ENCODE measurements around the gene PIPOX.

PIPOX gene

GRCh38 chr17:29007456-29007855 lies 35.5 kb upstream of the PIPOX start:
- H3K27ac ChIP-seq (ENCODE audit: low read depth, low read length), result no peak overlapping the region
- no peak overlapping the region for H3K4me3 ChIP-seq (ENCODE audit: low read length)
- H3K4me1 ChIP-seq (ENCODE audit: insufficient read depth, low read length), result peaks cover 54% of the 10 kb centered on the region
- peaks cover 42% of the 10 kb centered on the region for H3K27me3 ChIP-seq (ENCODE audit: insufficient read depth, low read length)
- no peaks in the 10 kb centered on the region for H3K36me3 ChIP-seq (ENCODE audit: insufficient read depth, low read length)
- 78% methylated on average over 2 of the region's 2 CpGs for WGBS
- no peak overlapping the region for H3K9ac ChIP-seq (ENCODE audit: low read depth, low read length)
- H3K9me3 ChIP-seq (ENCODE audit: insufficient read depth, low read depth, low read length), result no peaks in the 10 kb centered on the region

DNA sequence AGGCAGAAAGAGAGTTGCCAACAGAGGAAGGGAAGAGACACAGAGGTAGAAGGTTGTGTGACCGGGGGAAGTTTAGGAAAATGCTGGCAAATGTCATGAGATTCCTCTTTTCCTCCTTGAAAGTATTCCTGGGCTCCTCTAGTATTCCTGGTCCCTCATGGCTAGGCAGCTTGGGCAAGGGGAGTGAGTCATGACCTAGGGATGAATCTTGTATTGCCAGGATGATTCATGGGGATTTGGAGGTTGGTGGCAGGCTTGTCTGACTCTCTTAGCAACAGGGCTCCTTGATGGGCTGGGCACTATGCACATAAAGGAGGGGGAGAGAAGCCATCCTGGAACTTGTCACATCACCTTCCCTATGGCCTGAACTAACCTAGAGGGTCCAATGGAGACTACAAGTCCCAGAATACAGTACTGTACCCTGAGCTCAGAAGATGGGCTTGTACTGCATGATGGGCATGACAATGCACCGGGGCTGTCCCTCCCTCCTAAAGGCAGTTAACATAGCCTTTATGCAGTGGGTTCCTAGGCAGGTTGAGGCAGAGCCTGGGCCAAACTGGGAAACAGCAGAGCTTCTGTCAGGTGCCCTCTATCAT lies 35.0 kb upstream of the PIPOX start:
- Histone ChIP-seq H3K9me3 (ENCODE audit: insufficient read depth, low read depth, low read length) (no peaks in the 10 kb centered on the region), H3K9ac (ENCODE audit: low read depth, low read length) (no peak overlapping the region), H3K27me3 (ENCODE audit: insufficient read depth, low read length) (peaks cover 42% of the 10 kb centered on the region), H3K36me3 (ENCODE audit: insufficient read depth, low read length) (no peaks in the 10 kb centered on the region), H3K27ac (ENCODE audit: low read depth, low read length) (no peak overlapping the region), H3K4me3 (ENCODE audit: low read length) (no peak overlapping the region), H3K4me1 (ENCODE audit: insufficient read depth, low read length) (peaks cover 49% of the 10 kb centered on the region)
- WGBS, result 58% methylated on average over 2 of the region's 2 CpGs

DNA sequence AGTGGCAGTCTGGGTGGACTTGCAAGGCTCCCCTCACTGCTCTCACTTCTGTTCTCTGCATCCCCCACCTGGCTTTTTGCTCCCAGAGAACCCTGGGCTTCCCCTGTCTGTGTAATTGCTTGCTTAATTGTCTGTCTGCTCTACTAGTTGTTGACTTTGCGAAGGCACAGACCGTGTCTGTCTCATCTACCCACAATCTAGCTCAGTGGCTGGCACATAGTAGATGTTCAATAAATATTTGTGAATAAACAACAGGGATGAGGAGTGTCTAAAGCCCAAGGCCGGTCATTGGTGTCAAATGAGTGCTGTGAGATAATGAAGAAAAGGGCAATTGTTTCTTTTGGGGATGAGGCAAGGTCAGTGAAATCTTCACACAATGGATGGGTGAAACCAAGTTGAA lies 34.4 kb upstream of the PIPOX start:
- H3K4me3 ChIP-seq (ENCODE audit: low read length), result no peak overlapping the region
- 92% methylated on average over 3 of the region's 3 CpGs for WGBS
- no peak overlapping the region for H3K9ac ChIP-seq (ENCODE audit: low read depth, low read length)
- no peaks in the 10 kb centered on the region for H3K9me3 ChIP-seq (ENCODE audit: insufficient read depth, low read depth, low read length)
- H3K27ac ChIP-seq (ENCODE audit: low read depth, low read length), result no peak overlapping the region
- peaks cover 43% of the 10 kb centered on the region for H3K4me1 ChIP-seq (ENCODE audit: insufficient read depth, low read length)
- H3K36me3 ChIP-seq (ENCODE audit: insufficient read depth, low read length), result no peaks in the 10 kb centered on the region
- peaks cover 39% of the 10 kb centered on the region for H3K27me3 ChIP-seq (ENCODE audit: insufficient read depth, low read length)

- Histone ChIP-seq H3K9me3 (ENCODE audit: insufficient read depth, low read depth, low read length) (no peaks in the 10 kb centered on the region), H3K27ac (ENCODE audit: low read depth, low read length) (peak overlapping the region; percentile 31; the same call in 1 of the 2 replicates), H3K36me3 (ENCODE audit: insufficient read depth, low read length) (no peaks in the 10 kb centered on the region), H3K27me3 (ENCODE audit: insufficient read depth, low read length) (peaks cover 23% of the 10 kb centered on the region), H3K4me3 (ENCODE audit: low read length) (no peak overlapping the region), H3K9ac (ENCODE audit: low read depth, low read length) (no peak overlapping the region), H3K4me1 (ENCODE audit: insufficient read depth, low read length) (peaks cover 47% of the 10 kb centered on the region)
- WGBS, result 26% methylated on average over 3 of the region's 3 CpGs
Measured at GRCh38 chr17:29010129-29010528, 32.8 kb upstream of the PIPOX start.

DNA sequence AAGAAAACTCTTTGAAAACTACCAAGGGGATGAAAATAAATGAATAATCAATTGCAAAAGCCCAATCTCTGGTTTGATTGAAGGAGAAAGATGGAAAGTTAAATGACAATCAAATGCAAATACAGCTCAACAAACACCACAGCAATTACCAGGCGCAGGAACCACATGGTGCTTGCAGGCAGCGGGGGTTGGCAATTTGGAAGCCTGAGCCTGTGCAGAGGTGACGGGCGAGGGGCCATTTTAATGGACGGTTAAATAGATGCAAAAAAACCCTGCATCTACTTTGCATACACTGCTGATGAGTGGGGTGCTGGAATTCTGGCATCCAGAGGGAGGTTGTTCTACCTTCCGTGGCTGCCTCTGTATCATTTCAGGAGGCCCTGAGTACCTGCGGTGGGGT lies 32.4 kb upstream of the PIPOX start:
- 51% methylated on average over 7 of the region's 7 CpGs for WGBS
- peaks cover 19% of the 10 kb centered on the region for H3K27me3 ChIP-seq (ENCODE audit: insufficient read depth, low read length)
- H3K9ac ChIP-seq (ENCODE audit: low read depth, low read length), result no peak overlapping the region
- H3K36me3 ChIP-seq (ENCODE audit: insufficient read depth, low read length), result no peaks in the 10 kb centered on the region
- H3K4me3 ChIP-seq (ENCODE audit: low read length), result no peak overlapping the region
- peaks cover 47% of the 10 kb centered on the region for H3K4me1 ChIP-seq (ENCODE audit: insufficient read depth, low read length)
- no peak overlapping the region; the same call in 1 of the 2 replicates for H3K27ac ChIP-seq (ENCODE audit: low read depth, low read length)
- H3K9me3 ChIP-seq (ENCODE audit: insufficient read depth, low read depth, low read length), result no peaks in the 10 kb centered on the region

- no peak overlapping the region for H3K9ac ChIP-seq (ENCODE audit: low read depth, low read length)
- H3K4me1 ChIP-seq (ENCODE audit: insufficient read depth, low read length), result peaks cover 55% of the 10 kb centered on the region
- 94% methylated on average over 1 of the region's 1 CpG for WGBS
- peaks cover 3% of the 10 kb centered on the region; the same call in 1 of the 2 replicates for H3K27me3 ChIP-seq (ENCODE audit: insufficient read depth, low read length)
- no peaks in the 10 kb centered on the region for H3K36me3 ChIP-seq (ENCODE audit: insufficient read depth, low read length)
- no peak overlapping the region for H3K27ac ChIP-seq (ENCODE audit: low read depth, low read length)
- no peak overlapping the region for H3K4me3 ChIP-seq (ENCODE audit: low read length)
- no peaks in the 10 kb centered on the region for H3K9me3 ChIP-seq (ENCODE audit: insufficient read depth, low read depth, low read length)
Measured at GRCh38 chr17:29012535-29012934, 30.4 kb upstream of the PIPOX start.

GRCh38 chr17:29014716-29015115 lies 28.2 kb upstream of the PIPOX start:
- Histone ChIP-seq H3K27me3 (ENCODE audit: insufficient read depth, low read length) (no peaks in the 10 kb centered on the region), H3K9me3 (ENCODE audit: insufficient read depth, low read depth, low read length) (no peaks in the 10 kb centered on the region), H3K9ac (ENCODE audit: low read depth, low read length) (no peak overlapping the region), H3K4me3 (ENCODE audit: low read length) (no peak overlapping the region), H3K36me3 (ENCODE audit: insufficient read depth, low read length) (no peaks in the 10 kb centered on the region), H3K4me1 (ENCODE audit: insufficient read depth, low read length) (peaks cover 54% of the 10 kb centered on the region), H3K27ac (ENCODE audit: low read depth, low read length) (no peak overlapping the region)
- WGBS, result 74% methylated on average over 5 of the region's 5 CpGs

DNA sequence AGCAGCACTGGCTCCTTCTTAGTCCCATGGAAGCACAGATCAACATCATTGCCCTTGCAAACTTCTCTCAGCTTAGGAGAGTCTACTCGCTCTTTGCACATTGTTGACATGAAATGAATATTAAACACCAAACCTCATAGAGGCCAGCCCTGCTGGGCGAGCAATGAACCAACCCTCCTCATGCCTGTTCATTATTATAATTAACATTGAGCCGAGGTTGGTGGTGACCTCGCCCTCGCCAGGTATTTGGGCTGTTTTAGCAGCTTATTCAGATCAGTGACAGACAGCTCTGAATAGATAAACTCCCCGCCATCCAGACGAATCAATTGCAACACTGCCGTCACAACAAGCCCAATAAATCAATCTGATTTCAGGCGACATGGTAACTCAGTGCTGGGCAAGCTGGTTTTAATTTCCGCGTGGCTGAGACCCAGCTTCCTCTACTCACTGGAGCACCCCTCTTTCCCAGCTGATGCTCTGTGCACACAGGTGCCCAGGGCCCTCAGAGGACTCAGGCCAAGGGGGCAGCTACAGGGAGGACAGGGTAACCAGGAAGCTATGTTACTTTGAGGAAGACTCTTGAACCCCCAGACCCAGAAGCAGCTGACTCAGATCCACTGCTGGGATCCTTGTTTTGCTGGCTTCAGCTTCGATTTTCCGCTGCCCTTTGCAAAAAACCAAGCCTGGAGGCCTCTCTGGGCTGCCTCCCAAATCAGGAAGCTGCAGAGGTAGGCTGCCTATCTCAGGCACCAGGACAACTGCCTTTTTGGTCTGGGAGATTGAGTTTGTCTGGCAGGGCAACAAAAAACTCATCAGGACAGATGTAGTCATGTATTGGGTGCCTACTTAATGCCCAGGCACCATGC lies 26.4 kb upstream of the PIPOX start:
- Histone ChIP-seq H3K4me3 (ENCODE audit: low read length) (no peak overlapping the region), H3K4me1 (ENCODE audit: insufficient read depth, low read length) (peaks cover 53% of the 10 kb centered on the region), H3K9ac (ENCODE audit: low read depth, low read length) (no peak overlapping the region; the same call in 1 of the 2 replicates), H3K27ac (ENCODE audit: low read depth, low read length) (peak overlapping the region; percentile 16; the same call in 1 of the 2 replicates), H3K36me3 (ENCODE audit: insufficient read depth, low read length) (no peaks in the 10 kb centered on the region), H3K9me3 (ENCODE audit: insufficient read depth, low read depth, low read length) (no peaks in the 10 kb centered on the region), H3K27me3 (ENCODE audit: insufficient read depth, low read length) (0 out of 2 replicates have a peak, but pooled peaks cover 4% of the 10 kb centered on the region)
- 86% methylated on average over 13 of the region's 13 CpGs for WGBS

DNA sequence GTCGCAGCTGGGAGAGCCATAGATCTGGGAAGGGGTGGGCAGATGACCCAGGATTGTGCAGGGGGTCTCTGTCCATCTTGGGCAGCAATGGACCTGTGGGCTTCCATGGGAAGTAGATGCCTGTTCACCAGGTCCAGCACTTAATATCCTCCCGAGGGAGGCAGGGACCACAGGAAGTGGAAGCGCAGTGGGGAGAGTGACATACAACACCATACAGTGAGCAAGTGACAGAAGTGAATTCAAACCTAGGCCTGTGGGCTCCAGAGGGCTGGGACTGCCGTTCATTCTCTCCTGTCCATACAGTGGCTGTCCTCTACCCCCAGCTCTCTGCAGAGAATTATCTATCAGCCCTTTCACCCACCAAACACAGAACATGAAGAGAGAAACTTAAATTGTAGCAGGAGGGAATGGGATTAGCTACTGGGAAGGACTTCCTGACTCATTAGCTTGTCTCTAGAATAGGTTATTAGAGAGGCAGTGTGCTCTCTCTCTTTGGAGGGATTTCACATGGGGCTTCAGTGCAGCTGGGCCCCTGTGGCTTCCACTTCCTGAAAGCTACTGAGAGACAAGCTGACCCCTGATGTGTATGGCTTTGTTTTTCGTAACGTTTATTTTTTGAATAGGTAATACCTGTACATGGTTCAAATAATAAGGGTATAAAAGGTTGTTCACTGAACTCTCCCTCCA lies 24.0 kb upstream of the PIPOX start:
- no peak overlapping the region; the same call in 1 of the 2 replicates for H3K4me3 ChIP-seq (ENCODE audit: low read length)
- no peak overlapping the region for H3K9ac ChIP-seq (ENCODE audit: low read depth, low read length)

DNA sequence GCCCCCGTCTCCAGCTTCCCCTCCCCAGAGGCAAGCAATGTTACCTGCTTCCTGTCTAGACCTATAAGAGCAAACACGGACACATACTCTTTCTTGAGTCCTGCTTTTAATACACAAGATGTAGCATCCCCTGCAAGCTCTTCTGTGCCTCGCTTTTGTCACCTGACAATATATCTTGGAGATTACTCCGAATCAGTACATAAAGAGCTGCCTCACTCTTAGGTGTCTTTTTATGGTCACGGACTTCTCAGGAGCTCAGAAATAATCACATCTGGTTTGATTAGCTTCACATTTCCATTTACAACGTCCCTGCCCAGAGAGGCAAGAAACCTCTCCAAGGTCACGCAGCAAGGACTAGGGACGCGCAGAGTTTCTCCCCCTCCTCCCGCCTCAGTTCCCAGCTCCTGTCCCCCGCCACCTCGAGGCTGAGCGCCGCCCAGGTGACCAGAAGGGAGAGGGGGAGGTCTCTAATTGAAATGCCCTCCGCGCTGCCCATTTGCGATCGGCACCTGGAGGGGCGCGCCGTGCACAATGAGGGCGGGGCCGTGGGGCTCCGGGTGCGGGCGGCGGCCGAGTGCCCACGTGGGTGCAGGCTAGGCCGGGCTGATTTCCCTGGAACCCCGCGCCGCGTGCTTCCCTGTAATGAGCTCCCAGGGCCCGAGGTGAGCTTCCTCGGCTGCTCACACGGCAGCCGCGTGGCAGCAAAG lies 23.3 kb upstream of the PIPOX start:
- 0 out of 2 replicates have a peak, but pooled peaks cover 4% of the 10 kb centered on the region for H3K27me3 ChIP-seq (ENCODE audit: insufficient read depth, low read length)
- H3K9ac ChIP-seq (ENCODE audit: low read depth, low read length), result peak overlapping the region; percentile 38
- H3K4me3 ChIP-seq (ENCODE audit: low read length), result peak overlapping the region; percentile 28; the same call in 1 of the 2 replicates
- H3K36me3 ChIP-seq (ENCODE audit: insufficient read depth, low read length), result no peaks in the 10 kb centered on the region
- H3K27ac ChIP-seq (ENCODE audit: low read depth, low read length), result no peak overlapping the region; the same call in 1 of the 2 replicates
- 25% methylated on average over 39 of the region's 39 CpGs for WGBS
- H3K9me3 ChIP-seq (ENCODE audit: insufficient read depth, low read depth, low read length), result no peaks in the 10 kb centered on the region
- peaks cover 53% of the 10 kb centered on the region for H3K4me1 ChIP-seq (ENCODE audit: insufficient read depth, low read length)

More for the DNA sequence above, 24.0 kb upstream of the PIPOX start:
- Histone ChIP-seq H3K27ac (ENCODE audit: low read depth, low read length) (peak overlapping the region; percentile 42; the same call in 1 of the 2 replicates), H3K4me1 (ENCODE audit: insufficient read depth, low read length) (peaks cover 53% of the 10 kb centered on the region), H3K9me3 (ENCODE audit: insufficient read depth, low read depth, low read length) (no peaks in the 10 kb centered on the region), H3K27me3 (ENCODE audit: insufficient read depth, low read length) (0 out of 2 replicates have a peak, but pooled peaks cover 4% of the 10 kb centered on the region), H3K36me3 (ENCODE audit: insufficient read depth, low read length) (no peaks in the 10 kb centered on the region)
- 61% methylated on average over 6 of the region's 6 CpGs for whole genome bisulfite sequencing
